Nucleus accumbens (tissue), 56 donors: ENCODE data around the gene GRIN2A.

Experiments used
- DNase-seq, 56 donors: peaks; one replicate each; lab custom pipeline; 2025; lab: John Stamatoyannopoulos, UW

Gene GRIN2A

DNA sequence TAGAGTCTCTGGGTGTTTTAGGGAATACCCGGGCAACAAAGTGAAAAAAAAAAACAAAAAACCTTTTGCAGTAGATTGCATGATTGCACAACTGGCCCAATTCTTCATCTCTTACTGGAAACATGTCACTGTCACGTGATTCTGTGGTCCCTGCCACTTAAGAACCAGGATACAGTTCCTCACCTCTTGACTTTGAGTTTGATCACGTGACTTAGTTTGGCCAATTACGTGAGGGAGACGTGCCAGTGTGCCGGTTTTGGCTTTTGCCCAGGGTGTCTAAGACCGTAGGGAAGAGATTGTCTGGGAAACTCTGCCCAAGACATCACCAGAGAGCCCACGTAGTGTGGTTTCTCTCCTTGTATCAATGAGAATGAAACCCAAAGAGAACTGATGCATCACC, 88.7 kb downstream of the GRIN2A start:
- no peak for DNase-seq

DNA sequence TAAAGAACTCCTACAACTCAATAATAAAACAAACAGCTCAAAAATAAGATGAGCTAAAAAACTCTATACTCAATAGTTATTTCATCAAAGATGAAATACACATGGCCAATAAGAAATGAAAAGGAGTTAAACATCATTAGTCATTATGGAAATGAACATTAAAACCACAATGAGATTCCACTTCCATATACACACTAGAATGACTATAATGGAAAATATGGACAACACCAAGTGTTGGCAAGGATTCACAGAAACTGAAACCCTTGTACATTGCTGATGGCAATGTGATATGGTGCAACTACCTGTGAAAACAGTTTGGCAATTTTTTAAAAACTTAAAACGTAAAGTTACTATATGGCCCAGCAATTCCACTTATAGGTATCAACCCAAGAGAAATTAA, 91.4 kb downstream of the GRIN2A start:
- no peak for DNase-seq

DNA sequence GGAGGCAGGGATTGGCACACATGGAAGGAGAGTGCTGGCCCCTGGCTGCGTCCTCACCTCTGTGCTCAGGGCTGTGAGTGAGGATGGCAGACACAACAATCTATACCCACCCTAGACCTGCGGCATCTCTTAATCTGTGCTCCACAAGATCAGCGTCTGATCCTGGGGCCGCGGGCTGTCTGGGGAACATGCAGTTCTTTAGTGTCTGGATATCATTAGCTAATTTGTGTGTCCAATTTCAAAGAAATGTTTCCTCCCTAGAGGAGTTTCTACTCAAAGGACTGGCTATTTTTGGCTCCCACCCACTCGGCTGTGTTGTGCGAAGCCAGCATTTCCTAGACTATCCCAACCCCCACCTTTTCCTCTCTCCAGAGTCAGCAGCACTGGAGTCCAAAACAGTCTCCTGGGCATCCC, 93.8 kb downstream of the GRIN2A start:
- DNase-seq = peak in 1 of 56 donors; percentile 19

DNA sequence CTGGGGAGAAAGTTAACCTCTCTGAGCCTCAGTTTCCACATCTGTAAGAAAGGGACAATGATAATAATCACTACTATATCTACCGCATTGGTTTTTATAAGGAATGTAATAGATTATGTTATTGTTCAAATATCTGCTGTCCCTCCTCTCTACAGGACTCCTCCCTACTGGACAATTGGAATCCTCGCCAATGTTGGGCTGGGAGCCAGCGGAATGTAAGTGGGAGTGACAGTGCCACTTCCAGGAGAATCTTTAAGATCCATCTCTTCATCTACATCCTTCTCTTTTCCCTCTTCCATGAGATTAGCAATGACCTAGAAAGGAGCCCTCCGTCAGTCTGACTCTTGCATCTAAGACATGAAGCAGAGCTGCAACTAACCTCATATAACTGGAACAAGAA, 95.1 kb downstream of the GRIN2A start:
- DNase-seq = no peak

DNA sequence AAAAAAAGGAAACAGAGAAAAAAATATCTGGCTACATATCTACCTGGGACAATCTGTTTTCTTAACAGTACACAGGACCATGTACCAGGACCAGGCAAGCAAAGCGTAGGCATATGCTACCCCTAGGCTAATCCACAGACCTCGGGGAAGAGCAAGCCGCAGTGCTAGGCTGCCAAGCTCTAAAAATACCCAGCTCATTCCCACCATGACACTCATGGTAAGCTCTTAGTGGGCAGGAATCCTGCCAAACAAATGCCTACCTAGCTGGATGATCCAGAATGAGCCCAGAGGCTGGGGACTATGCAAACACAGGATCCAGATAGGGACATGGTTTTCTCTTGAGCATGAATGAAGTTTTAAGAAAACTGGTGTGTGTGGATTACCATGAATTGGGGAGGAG, 95.6 kb downstream of the GRIN2A start:
- no peak for DNase-seq

DNA sequence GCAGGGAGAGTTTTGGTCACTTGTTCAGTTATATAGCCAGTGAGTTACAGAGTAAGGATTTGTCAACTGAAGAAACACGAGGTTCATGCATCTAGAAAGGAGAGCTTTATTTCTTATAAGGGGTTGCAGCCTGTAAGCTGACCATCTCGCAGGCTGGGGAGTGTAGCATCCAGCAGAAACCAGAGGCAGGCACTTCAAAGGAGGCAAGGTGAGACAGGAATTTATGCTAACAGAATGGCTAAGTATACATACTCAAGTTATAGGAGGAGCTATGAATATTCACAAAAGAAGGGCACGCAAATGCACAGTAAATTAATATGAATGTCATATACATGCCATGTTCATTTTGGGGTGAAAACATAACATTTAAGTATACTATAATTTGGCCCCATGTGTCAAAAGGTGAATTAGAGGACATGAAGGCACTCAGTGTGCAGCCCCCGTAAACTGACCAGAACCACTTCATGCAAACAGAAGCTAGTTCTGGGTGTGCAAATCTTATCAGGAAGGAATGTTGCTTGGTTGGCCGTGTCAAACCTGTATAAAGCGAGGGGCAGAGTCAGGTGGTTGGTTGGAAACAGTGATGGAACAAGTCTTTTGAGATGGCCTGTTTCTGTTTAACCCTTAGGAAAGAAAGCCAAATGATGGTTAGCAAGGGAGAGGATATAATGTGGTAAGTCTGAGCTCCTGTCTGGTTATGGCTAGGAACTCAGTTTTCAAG, 97.0 kb downstream of the GRIN2A start:
- no peak for DNase-seq

DNA sequence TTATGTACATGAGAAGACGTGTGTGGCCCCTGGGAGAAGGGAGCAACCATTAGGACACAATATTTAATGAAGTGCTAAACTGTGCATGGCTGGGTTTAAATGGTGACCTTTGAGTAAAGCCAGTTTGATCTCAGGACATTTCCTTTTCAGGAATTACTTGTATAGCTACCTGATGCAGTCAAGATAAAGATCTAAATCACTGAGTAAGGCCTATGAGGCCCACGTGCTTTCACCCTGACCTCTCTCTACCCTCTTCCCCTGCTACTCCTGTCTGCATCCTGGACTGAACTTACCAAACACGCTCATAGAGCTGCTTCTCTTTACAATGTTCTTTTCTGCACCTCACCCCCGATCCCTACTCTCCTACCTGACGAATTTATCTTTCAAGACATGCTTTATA, 98.9 kb downstream of the GRIN2A start:
- no peak for DNase-seq

DNA sequence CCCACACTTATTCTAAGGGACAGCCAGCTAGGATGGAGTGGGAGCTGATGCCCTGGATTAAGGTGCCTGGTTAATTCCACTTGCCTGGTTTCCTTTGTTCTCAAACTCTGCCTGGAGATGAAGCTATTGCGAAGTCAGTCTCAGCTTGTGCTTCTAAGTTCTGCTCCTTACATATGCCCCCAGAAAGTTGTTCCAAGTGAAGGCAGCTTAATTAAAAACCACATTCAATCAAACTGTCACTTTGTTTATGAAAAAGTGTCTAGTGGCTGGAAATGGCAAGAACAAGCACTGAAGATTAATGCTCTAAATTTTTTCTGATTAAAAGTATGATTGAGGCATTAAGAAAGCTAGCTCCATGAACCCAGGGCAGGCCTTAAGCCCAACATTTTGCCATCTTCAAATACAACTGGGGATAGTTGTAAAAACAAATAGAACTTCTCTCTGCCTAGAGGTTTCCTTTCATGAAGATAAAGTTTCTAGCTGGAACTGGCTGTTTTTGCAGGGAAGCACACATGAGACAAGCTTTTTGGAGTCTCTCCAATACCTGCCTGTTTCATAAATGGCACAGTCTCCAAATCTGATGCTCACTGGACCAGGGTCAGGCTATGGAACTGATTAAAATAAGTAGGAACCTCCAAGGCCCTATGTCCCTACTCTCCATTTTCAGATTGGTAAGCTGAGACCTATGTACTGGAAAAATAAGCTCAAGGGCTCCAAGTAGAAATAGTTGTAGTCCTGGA, 100.9 kb downstream of the GRIN2A start:
- no peak for DNase-seq

DNA sequence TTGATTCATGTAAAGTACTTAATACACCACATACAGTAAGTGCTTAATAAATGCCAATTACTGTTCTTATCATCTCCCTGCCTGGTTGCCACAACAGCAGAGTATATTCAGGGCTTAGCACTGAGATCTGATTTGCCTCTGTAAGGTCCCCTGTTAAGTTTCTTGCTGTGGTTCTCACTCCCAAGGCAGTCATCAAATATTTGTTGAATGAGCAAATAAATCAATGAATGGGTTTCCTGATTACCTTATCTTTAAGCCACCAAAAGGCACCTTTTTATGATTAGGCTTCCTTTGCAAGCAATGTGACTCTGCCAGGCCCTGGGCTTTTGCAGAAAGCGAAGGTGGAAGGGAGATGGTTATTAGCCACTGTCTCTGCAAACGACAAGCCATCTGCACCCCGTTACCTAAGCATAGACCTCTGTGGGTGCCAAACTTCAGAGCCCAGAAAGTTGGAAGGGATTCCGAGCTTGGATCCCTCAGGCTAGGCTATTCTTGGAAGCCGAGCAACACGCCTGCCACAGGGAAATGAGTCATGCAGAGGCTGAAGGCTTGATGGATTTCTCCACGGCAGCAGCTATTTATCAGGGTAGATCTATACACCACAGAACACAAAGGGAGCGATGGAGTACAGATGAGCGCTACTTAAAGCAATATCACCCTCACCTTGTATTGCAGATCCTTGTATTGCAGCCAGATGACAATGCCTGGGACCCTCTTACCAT, 102.0 kb downstream of the GRIN2A start:
- DNase-seq = peak in 40 of 56 donors; percentile 7 to 78 (median 33)

DNA sequence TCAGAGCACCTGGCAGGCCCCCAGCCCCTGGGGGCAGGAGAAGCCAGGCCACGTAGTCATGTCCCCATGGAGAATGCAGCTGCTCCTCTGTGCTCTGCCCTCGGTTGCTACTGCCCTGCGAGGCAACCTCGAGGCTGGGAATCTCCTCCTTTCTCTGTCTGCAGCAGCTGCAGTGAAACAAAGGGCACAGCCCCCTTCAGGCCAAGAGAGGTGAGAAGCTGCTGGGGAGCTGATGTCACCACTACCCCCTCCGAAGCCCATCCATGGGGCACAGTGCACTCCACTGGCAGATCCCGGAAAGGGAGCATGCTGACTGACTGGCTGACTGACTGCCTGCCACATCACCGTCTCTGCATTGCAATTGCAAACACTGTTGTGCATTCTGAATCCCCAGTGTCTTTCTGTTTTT, 103.7 kb downstream of the GRIN2A start:
- peak in 13 of 56 donors; percentile 0 to 46 (median 6) for DNase-seq

DNA sequence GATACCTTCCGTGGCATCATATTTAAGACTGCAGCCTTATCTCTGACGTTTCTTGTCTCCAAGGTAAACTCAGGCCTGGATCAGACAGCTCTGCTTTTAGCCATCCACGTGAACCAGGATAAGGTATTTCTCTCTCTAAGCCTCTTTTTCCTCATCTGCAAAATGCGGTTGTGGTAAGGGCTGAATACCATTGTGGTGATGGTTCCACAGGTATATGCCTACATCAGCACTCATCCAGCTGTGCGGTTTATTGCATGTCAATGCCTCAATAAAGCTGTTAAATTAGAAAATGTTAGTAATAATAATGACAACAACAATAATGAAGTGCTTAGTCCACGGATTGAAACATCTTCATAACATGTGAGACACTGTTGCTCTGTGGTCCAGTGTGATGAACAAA, 104.4 kb downstream of the GRIN2A start:
- DNase-seq = no peak

DNA sequence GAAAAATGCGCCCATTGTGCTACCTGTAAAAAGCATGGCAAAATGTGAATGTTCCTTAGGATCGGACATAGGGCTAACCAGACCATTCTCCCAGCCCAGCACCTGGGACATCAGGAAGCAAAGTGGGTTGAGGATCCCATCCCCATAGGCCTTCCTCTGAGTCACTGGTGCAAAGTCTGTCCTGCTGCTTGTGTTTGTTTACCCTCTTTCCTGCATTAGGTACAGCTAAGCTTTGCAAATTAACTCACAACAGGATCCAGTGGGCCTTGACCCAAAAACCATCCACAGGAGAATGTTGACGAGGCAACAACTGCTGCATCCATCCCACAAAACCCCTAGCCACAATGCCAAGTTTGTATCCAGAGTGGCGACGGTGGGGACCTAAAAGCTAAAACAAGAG, 106.2 kb downstream of the GRIN2A start:
- no peak for DNase-seq

DNA sequence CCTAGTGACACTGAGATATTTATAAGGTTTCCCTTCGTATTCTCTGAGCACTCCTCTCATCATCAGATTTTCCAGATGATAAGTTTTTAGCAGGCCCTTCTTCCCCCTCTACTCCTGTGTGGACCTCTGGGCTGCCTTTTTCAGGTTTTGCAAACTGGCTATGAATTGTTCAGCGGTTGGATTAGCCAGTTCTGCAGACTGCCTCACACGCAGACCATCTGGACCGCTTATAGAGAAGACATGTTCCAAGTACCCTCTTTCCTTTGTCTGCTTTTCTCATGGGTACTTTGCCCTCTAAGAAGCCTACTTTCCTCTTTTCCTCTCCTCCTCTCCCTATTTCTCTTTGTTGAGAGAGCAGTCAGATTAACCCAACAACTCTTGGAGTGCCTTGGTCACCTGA, 111.6 kb downstream of the GRIN2A start:
- DNase-seq = no peak

DNA sequence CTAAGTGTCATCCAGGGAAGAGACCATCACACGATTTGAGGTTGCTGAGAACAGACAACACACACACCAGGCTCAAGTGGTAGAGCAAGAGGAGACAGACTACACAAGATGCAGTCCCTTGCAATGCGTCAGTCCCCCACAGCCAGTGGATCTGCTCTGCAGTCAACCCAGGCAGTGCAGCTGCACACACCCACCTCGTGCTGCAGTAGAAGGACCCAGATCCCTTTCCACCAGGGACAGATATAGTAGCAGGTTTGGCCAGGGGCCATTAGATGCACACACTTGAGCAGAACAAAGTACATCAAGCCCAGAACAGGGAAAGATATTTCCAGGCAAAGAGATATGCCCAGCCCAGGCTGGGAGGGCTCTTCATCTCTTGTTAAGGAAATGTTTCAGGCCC, 112.9 kb downstream of the GRIN2A start:
- DNase-seq = no peak

DNA sequence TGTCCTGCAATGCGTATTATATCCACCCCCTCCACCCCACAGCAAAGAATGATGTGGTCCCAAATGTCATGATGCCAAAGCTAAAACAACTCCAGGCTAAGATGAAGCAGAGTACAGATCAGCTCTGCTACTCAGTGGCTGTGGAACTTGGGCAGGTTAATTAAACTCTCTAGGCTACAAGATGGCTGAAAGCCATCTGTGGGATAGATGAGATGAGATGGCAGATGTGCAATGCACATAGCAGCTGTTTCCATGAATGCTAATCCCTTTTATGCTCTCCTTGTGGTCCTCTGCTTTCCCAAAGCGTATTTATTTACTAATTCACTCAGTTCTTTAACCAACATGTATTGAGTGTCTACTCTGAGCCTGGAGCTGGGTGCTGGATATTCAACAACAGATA, 114.4 kb downstream of the GRIN2A start:
- no peak for DNase-seq

DNA sequence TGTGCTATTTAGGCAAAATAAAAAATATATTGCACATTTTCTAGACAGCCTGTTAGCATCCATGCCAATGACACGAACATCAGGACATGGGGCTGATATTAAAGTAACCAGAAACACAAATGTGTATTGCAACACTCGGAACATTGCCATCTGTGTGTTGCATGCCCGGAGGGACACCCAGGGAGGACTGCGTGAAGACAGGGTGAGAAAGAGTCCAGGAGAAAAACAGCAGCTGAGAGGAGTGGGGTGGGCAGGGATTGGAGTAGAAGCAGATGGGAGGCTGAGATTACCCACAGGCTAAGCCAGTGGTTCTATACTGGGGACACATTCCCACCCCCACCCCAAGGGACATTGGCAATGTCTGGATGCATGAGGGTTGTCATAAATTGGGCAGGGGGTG, 114.8 kb downstream of the GRIN2A start:
- no peak for DNase-seq

DNA sequence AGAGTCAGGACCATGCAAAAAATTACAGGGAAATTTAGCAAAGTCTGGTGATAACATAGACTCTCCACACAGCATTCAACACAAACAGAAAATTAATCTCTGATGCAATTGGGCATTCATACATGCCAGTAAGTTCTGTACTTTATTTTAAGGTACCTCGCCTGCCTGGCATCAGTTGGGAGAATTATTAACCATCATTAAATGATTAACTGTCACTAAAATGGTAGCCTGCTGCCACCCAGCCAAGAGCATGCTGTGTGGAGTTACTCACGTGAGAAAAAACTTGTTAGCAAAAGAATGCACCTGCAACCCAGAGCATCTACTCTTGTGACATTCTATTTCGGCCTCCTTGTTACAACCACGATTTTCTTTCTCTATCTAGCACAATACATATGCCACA, 117.2 kb downstream of the GRIN2A start:
- no peak for DNase-seq

DNA sequence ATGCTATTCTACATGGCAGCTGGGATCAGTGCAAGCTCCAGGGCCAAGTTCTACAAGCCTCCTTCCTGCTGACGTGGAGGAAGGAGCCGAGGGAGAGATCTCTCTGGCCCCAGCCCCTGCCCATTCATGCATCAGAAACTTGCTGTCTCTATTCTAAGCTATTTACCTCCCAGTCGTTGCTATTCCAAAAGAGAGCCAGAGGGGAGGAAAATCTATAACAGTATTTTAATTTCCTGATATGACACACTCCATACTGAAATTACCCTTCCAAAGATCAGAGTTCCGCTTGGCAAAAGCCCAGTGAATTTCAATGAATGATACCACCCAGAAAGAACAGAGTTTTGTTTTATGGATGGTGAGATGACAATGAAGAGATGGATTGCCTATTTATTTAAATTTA, 133.4 kb downstream of the GRIN2A start:
- no peak for DNase-seq

DNA sequence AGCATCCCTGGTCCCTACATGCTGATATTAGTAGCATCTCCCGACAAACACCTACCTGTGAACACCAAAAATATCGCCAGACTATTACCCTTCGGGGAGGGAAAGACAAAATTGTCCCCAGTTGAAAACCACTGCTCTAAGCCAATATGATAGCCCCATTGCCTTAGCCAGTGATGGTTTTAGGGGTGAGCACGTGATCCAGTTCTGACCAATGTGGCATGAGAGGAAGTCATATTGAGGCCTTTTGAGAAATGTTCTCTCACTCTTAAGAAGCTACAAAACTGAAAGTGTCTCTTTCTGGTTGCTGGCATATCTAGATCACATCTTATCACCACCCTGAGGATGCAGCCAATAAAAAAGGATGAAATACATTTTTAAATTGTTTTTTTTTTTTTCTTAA, 136.3 kb downstream of the GRIN2A start:
- DNase-seq = no peak

DNA sequence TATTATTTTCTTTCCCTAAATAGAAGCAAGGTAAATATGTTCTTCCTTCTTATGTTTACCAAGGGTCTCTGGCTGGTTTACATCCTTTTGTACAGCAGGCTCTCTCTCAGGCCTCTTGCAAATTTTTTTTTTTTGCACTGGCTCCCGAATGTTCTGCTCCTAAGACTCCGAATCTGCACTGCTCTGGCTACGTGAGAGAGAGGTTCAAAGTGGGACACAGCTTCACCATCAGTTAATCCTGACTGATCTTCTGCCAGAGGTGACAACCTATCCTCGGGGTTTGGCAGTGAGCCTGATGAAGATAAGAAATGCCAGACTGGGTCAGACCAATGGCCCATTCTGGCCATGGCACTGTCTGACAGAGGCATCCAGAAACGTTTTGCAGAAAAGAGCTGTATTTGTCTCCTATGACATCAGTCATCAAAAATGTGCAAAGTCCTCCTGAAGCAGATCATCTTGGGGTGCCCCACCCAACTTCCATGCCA, 136.9 kb downstream of the GRIN2A start:
- DNase-seq = no peak
